COLO668 (cell line): ENCODE results near the gene ARL4D.
"Not testable (repeated sequence)": the region's sequence is repeated elsewhere in the genome, so short reads cannot be mapped to it uniquely, and the experiment has no call there.

Source experiments
- DNase-seq: peaks from one replicate; lab custom pipeline; 2025; ENCODE audit not compliant: unreplicated experiment; lab: John Stamatoyannopoulos, UW

Gene ARL4D

DNA sequence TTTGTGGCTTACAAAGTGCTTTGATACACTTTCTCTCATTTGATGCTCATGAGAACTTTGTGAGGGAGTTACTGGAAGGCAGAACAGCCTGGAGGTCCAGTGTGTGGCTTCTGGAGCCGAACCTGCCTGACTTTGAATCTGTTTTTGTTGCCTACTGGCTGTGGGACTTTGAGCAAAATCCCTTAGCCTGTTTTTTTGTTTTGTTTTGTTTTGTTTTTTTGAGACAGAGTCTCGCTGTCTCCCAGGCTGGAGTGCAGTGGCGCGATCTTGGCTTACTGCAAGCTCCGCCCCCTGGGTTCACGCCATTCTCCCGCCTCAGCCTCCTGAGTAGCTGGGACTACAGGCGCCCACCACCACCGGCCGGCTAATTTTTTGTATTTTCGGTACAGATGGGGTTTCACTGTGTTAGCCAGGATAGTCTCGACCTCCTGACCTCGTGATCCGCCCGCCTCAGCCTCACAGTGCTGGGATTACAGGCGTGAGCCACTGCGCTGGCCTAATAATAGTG is 20.6 kb downstream of the ARL4D start:
- DNase-seq: not testable (repeated sequence)

DNA sequence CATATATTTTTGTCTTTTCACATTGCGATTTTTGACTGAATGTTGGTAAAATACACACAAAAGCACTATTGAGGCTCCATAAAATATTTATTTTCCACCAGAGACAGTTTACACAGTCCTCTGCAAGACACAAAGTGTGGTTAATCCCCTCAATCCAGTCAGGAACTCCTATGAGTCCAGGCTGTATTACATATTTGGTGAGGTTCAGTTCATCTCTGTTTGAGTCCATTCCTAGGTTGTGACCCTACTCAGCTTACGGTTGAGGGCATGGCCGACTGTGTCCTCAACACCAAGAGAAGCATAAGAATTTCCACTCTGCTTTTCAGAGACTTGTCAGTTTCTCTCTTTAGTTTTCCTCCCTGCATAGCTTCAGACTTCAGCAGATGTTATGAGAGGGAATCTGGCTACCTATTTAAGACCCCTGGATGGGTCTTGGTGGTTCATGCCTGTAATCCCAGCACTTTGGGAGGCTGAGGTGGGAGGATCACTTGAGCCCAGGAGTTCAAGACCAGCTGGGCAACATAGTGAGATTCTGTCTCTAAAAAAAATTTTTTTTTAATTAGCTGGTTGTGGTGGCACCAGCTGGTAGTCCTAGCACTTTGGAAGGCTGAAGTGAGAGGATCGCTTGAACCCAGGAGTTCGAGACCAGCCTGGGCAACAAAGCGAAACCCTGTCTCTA is 25.1 kb downstream of the ARL4D start:
- no peak for DNase-seq

DNA sequence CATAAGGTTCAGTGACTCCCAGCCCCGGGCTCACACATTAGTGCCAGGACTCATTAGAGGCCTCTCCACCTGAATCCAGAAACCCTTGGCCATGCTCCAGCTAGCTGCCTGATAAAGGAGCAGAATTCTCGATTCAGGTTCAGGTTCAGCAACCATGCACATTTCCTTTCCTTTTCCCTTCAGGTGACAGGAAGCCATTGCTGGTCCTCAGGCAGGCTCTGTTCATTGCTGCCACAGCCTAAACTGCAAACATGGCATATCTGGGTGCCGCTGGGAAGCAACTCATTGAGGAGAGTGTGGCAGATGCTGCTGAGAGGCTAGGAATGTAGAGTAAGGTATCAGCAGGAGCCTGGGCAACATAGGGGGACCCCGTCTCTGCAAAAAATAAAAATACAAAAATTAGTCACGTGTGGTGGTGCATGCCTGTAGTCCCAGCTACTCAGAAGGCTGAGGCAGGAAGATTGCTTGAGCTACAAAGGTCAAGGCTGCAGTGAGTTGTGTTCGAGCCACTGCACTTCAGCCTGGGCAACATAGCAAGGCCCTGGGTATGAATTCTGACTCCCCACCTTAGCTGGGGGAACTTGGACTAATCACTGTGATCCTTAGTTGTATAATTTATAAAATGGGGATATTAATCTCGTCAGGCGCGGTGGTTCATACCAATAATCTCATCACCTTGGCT is 28.7 kb downstream of the ARL4D start:
- DNase-seq: no peak

DNA sequence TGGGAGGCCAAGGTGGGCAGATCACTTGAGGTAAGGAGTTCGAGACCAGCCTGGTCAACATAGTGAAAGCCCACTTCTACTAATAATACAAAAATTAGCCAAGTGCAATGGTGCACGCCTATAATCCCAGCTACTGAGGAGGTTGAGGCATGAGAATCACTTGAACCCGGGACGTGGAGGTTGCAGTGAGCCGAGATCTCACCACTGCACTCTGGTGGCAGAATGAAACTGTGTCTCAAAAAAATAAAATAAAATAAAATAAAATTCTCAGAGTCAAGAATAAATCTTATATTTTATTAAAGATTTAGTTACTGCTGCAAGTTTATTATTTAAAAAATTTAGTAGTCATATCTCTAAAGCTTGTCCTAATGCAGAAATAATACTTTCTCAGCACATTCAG is 29.7 kb downstream of the ARL4D start:
- DNase-seq: no peak

DNA sequence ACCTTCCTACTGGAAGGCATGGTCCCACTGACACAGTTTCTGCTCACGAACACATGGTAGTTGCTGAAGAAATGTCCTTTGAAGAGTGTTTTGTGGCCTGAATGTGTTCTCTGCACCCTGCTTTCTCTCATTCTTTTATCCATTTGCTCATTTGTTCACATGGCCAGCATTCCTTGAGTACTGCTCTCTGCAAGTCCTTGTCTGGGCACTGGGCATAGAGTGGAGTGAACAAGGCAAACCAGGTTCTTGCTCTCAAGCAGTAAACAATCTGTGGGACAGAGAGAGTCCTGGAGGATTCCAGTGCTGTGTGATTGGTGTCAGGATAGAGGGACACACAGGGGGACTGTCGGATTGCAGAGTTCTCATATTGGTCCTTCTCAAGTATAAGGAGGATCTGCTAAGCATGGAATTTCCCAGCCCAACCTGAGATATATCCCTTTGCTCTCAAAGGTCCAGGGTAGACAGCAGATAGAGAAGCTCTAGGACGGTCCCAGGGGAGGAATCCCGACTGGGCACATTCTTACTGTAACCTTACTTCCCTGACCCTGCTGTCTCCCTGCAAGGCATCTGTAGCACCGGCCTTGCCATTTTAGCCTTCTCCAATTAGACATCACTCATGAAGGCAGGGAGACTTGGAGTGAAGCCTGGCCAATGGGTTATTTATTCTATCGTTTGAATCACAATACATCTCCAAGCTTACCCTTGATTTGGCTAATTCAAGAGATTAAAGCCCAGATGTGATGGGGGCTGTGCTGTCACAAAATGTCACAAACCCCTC is 32.3 kb downstream of the ARL4D start:
- DNase-seq: no peak

DNA sequence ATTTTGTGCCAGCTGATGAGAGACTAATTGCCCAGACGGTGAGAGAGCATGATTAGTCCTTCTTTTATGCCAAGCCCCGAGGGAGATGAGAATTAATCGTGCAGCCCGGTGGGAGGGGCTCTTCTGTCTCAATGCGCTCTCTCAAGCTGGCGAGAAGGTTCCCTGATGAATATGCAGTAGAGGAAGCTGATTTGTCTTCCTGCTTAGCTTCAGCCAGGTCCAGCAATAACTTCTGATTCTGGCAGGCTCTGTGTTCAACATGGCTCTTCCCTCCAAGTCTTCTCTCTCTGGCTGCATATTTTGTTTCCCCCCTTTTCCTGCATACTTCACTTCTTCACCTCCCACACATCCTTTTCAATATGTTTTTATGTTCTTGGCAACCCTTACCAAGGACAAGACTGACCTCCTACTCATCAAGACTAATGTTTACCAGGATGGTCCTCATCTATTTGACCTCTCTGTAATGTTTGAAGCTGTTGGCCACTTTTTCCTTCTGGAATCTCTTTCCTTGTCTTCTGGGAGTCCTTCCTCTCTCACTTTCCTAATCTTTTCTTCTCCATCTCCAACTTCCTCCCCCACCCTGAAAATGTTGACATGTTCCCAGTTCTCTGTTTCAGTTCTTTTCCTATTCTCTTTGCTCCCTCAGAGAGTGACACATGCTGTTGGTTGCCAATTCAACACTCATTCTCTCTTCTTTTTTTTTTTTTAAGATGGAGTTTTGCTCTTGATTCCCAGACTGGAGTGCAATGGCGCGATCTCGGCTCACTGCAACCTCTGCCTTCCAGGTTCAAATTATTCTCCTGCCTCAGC is 33.1 kb downstream of the ARL4D start:
- DNase-seq: no peak

DNA sequence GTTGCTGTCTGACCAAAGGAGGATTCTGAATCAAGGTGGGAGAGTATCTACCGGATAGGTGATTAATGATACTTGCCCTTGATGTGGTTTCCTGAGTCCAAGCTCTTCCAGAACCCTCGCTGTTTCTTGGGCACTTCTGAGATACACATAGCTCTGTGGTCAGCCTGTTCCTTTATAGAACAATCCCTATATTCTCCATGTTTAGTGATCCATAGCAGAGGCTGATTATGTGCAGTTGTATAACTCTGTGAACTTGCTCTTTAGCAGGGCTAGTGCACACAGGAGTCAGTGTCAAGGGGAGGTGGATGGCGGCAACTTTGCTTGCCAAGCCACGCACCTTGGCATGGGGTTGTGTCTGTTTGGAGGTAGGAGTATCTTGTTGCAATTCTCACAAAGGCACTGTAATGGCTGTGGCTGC is 36.1 kb downstream of the ARL4D start:
- DNase-seq: no peak

DNA sequence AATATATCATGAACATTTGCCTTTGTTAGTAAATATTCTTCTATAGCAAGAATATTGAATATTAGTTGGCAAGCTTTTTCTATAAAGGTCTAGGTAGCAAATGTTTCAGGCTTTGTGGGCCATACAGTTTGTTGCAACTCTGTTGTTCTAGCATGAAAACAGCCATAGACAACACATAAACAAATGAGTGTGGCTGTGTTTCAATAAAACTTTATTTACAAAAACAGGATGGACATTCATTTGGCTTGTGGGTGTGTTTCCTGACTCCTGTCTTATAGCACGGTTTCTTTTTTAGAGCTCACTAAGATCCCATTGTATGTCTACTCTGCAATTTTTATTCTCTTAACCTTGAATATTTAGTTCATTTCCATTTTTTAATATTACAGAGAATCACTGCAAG is 39.0 kb downstream of the ARL4D start:
- no peak for DNase-seq

DNA sequence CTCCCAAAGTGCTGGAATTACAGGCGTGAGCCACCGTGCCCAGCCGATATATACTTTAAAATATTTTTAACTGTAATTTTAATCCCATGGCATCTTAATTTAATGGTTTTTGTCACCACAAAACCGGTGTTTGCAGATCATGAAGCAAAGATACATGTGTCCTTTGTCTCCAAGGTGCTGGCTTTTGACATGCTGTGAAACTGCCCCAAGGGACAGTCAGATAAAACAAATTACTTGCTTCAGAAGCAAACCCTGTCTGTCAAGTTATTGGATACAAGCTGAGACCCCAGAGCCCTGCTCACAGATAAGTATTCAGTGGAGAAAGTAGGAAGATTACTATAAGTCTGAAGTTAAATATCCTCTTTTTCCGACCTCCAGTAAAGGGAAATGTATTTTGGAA is 39.8 kb downstream of the ARL4D start:
- no peak for DNase-seq

DNA sequence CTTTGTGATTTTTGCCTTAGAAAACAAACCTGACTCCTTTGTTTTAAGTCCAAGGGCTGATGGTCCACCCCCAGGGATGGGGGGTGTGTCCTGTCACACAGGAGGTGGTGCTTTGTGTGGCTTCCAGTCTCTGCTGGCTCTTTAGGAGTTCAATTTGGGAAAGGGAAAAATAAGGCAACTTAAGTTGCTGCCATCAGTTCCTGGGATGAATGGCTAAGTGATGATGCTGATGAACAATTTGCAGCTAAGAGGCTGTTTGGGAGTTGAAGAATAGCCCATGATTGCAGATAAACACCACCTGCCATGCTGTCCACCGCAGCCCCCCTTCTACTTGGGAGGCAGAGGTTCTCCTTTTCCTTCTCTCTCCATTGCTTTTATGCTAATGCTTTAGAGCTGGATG is 40.2 kb downstream of the ARL4D start:
- no peak for DNase-seq

DNA sequence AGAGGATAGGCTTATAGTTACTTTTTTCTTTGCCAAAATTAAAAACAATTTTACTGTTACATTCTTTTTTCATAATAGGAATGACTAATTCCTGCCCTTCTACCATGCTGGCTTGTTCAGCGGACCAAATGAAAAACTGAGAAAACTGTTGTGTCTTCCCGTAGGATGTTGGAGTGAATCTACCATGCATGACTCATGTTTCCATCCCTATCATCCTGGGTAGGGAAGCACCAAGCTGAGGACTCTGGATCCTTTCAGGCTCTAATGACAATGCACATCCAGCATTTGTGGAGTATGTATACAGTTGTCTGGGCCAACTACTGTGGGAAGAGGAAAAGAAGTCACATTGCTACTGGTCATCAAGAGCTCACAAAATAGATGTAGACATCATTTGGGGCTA is 43.9 kb downstream of the ARL4D start:
- DNase-seq: no peak

DNA sequence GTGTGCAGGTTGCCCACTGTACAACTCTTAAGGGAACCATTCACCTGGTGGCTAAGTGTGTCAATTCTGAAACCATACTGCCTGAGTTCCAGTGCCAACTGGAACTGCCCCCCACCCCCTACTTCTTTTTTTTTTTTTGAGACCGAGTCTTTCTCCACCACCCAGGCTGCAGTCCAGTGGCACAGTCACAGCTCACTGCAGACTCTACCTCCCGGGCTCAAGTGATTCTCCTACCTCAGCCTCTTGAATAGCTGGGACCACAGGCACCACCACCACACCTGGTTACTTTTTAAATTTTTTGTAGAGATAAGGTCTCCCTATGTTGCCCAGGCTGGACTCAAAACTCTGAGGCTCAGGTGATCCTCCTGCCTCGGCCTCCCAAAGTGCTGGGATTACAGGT is 44.6 kb downstream of the ARL4D start:
- DNase-seq: no peak

DNA sequence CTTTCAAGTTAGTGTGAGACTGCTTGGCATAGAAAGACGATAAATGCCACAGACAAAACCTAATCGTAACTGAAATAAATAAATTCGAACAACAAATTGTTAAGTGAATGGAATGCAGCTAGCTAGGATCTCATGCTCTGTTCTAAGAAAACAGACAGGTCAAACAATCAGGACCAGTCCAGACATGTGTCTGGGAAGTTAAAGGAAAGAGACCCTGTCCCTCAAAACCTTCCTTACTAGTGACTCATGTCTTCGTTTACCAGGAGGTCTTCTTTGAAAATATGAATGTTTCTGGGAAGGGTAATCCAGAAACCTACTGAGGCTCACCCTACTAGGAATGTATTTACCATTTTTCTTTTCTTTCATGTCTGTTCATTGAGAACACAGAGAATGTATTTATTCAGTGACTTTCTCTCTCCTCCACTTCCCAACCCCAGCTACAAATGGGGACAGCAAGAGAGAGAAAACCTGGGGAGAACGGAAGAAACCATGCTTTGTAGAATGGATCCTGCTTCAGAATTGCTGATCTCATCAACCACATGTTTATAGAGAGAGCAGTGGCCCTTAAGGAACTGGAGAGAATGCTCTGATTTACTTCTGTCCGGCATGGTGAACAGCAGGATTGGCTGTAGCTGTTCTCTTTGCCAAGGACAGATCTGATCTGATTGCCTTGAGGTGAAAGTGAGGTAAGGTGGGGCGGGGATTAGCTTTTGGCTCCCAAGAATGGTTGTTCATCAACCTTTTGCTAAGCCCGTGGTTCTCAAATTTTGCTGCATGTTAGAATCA is 45.6 kb downstream of the ARL4D start:
- no peak for DNase-seq

DNA sequence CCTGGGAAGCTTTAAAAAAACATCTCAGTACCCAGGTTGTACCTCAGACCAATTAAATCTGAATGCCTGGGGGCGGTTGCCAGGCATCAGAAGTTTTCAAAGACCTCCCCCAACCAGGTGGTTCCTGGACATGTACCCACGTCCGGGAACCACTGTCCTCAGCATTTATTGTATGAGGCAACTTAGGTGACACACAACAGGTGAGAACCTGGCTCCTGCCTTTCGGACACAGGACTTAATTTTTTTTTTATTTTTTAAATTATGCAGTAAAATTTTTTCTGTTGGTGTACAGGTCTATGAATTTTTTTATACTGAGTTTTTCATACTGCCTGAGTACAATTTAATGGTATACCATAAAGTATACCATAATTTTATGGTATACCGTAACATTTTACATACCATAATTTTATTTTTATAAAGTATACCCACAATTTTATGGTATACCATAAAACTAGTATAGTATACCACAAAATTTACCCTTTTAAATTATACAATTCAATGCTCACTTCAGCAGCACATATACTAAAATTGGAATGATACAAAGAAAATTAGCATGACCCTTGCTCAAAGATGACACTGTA is 46.3 kb downstream of the ARL4D start:
- DNase-seq: no peak

DNA sequence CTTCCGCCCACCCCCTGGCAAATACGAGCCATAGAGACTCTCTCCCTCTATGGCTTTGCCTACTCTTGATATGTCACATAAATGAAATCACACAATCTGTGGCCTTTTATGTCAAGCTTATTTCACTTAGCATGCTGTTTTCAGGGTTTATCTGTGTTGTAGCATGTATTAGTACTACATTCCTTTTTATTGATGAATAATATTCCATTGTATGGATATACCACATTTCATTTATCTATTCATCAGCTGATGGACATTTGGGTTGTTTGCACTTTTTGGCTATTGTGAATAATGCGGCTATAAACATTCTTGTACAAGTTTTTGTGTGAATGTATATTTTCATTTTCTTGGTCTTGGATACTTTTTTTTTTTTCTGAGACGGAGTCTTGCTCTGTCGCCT is 48.0 kb downstream of the ARL4D start:
- no peak for DNase-seq

DNA sequence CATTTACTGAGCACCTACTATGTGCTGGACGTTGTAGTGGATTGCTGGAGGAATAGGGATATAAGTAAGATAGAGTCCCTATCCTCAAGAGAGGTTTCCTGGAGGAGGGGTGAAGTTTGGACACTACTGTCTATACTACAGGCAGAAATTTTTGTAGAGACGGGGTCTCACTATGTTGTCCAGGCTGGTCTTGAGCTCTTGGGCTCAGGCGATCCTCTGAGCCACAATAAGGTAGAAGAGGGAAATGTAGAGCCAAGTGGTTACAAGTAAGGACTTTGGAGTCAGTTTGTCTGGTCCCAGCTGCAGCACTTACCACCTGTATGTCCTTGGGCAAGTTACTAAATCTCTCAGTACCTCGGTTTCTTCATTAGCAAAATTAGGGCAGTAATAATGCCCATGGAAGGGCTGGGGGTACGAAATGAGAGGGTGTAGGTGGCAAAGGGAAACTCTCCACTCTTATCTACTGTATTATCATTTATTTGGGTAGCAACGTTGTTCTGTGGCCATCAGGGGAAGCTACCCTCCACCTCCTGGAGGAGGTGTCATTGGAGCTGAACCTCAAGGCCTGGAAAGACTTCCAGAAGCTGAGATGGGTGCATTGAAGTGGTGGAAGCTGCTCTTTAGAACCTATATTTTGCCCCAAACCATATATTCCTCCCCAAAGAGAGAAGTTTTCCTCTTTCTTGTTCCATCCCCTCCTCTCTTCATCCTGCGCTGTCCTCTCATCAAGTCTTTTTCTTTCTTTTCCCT is 50.1 kb downstream of the ARL4D start:
- DNase-seq: no peak

DNA sequence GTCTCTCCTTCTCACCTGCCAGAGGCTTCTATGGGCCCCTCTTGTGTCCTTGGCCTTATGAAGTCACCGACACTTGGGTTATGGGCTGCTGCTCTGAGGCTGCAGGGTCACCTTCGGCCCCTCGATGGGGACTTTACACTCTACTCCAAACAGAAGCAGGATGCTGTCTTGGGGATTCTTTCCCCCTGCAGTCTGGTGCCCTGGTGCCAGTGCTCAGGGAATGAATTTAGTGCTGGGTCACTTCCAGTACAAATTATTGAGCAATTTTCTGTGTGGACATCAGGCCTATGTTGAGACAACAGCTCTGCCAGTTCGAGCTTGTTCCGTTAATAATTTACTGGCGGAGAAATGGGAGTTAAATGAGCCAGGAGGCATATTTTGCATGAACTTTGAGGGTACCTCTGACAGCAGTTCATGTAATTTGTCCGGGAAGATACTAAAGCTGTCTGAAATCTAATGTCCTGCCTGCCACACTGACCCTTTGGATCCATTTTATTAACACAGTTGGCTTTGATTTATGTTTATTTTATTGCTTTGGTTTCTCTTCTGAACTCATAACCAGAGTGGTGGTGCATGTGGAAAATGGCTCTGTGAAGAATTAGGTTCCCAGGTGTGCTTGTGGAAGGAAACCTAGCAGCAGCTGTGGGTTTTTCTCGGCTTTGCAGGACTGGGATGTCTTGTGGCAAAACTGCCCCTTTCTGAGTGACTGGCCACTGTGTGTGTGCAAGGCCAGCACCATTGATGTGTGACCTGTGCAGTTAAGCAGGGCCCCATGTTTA is 50.9 kb downstream of the ARL4D start:
- no peak for DNase-seq
